ENCODE data around the gene CLCN6. TPM values are rescaled to one million over a fixed set of nuclear protein-coding genes. Genes with fewer than 3 reads are reported as not detected.
A peak's percentile ranks its signal among the peaks of the same experiment; 100 is the strongest.

Gene CLCN6
- total and polyA plus RNA-seq, 2 of the 8 experiments (the other 6 are each of a cell fraction or from before 2014, with no cell fraction given), result 15.7 to 26.0 TPM

GRCh38 chr1:11805422-11806306 is at the start of gene CLCN6, which contains the start of gene MTHFR (continued):
- TF ChIP-seq POU5F1 (IDR thresholded peaks at IDR 0.05; ENCODE audit: low read depth, low read length) (no peak), KDM1A (IDR thresholded peaks at IDR 0.05; ENCODE audit: borderline replicate concordance, low read length) (no peak), BCL11A (IDR thresholded peaks at IDR 0.05; ENCODE audit: low read depth in 2 of 2, low read length in 2 of 2) (no peak), RXRA (IDR thresholded peaks at IDR 0.05; ENCODE audit: insufficient read depth, low read depth, low read length) (no peak), USF2 (IDR thresholded peaks at IDR 0.05; ENCODE audit: low read length) (peak; percentile 100), NANOG (IDR thresholded peaks at IDR 0.05; ENCODE audit: insufficient read depth, low read depth, low read length, poor library complexity, severe bottlenecking) (peak; percentile 40), CHD2 (IDR thresholded peaks at IDR 0.05; ENCODE audit: low read length) (no peak), CEBPB (IDR thresholded peaks at IDR 0.05; ENCODE audit: low read depth, low read length) (no peak)
- TF ChIP-seq, protein P1, sequence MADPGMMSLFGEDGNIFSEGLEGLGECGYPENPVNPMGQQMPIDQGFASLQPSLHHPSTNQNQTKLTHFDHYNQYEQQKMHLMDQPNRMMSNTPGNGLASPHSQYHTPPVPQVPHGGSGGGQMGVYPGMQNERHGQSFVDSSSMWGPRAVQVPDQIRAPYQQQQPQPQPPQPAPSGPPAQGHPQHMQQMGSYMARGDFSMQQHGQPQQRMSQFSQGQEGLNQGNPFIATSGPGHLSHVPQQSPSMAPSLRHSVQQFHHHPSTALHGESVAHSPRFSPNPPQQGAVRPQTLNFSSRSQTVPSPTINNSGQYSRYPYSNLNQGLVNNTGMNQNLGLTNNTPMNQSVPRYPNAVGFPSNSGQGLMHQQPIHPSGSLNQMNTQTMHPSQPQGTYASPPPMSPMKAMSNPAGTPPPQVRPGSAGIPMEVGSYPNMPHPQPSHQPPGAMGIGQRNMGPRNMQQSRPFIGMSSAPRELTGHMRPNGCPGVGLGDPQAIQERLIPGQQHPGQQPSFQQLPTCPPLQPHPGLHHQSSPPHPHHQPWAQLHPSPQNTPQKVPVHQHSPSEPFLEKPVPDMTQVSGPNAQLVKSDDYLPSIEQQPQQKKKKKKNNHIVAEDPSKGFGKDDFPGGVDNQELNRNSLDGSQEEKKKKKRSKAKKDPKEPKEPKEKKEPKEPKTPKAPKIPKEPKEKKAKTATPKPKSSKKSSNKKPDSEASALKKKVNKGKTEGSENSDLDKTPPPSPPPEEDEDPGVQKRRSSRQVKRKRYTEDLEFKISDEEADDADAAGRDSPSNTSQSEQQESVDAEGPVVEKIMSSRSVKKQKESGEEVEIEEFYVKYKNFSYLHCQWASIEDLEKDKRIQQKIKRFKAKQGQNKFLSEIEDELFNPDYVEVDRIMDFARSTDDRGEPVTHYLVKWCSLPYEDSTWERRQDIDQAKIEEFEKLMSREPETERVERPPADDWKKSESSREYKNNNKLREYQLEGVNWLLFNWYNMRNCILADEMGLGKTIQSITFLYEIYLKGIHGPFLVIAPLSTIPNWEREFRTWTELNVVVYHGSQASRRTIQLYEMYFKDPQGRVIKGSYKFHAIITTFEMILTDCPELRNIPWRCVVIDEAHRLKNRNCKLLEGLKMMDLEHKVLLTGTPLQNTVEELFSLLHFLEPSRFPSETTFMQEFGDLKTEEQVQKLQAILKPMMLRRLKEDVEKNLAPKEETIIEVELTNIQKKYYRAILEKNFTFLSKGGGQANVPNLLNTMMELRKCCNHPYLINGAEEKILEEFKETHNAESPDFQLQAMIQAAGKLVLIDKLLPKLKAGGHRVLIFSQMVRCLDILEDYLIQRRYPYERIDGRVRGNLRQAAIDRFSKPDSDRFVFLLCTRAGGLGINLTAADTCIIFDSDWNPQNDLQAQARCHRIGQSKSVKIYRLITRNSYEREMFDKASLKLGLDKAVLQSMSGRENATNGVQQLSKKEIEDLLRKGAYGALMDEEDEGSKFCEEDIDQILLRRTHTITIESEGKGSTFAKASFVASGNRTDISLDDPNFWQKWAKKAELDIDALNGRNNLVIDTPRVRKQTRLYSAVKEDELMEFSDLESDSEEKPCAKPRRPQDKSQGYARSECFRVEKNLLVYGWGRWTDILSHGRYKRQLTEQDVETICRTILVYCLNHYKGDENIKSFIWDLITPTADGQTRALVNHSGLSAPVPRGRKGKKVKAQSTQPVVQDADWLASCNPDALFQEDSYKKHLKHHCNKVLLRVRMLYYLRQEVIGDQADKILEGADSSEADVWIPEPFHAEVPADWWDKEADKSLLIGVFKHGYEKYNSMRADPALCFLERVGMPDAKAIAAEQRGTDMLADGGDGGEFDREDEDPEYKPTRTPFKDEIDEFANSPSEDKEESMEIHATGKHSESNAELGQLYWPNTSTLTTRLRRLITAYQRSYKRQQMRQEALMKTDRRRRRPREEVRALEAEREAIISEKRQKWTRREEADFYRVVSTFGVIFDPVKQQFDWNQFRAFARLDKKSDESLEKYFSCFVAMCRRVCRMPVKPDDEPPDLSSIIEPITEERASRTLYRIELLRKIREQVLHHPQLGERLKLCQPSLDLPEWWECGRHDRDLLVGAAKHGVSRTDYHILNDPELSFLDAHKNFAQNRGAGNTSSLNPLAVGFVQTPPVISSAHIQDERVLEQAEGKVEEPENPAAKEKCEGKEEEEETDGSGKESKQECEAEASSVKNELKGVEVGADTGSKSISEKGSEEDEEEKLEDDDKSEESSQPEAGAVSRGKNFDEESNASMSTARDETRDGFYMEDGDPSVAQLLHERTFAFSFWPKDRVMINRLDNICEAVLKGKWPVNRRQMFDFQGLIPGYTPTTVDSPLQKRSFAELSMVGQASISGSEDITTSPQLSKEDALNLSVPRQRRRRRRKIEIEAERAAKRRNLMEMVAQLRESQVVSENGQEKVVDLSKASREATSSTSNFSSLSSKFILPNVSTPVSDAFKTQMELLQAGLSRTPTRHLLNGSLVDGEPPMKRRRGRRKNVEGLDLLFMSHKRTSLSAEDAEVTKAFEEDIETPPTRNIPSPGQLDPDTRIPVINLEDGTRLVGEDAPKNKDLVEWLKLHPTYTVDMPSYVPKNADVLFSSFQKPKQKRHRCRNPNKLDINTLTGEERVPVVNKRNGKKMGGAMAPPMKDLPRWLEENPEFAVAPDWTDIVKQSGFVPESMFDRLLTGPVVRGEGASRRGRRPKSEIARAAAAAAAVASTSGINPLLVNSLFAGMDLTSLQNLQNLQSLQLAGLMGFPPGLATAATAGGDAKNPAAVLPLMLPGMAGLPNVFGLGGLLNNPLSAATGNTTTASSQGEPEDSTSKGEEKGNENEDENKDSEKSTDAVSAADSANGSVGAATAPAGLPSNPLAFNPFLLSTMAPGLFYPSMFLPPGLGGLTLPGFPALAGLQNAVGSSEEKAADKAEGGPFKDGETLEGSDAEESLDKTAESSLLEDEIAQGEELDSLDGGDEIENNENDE (IDR thresholded peaks at IDR 0.05; ENCODE audit: insufficient replicate concordance, low read length), result no peak
